Vagina (tissue), 2 donors: ENCODE data around the gene CACNA1C. TPM values are rescaled to one million over a fixed set of nuclear protein-coding genes. Genes with fewer than 3 reads are reported as not detected.
A peak's percentile ranks its signal among the peaks of the same experiment; 100 is the strongest.

ENCODE experiments used
- DNase-seq, 2 donors: peaks; one replicate each; pipeline ENCODE4 v3.0.0-alpha.2; 2017; ENCODE audit errors: extremely low spot score in 2 of 2
- H3K27ac ChIP-seq: fragments of 200-600 bp; sonication (generic); one replicate; pipeline ENCODE4 v1.5.1; 2019
- H3K27me3 ChIP-seq: fragments of 200-600 bp; sonication (generic); one replicate; pipeline ENCODE4 v1.5.1; 2019
- H3K36me3 ChIP-seq, 2 donors: fragments of 200-600 bp; sonication (generic); one replicate each; pipeline ENCODE4 v1.5.1; 2017 to 2019
- H3K4me1 ChIP-seq: fragments of 200-600 bp; sonication (generic); one replicate; pipeline ENCODE4 v1.5.1; 2019
- H3K4me3 ChIP-seq, 2 donors: fragments of 200-600 bp; sonication (generic); 1 replicate in 1 of 2; 2 replicates in 1 of 2; pipeline ENCODE4 v1.5.1; 2016 to 2019
- H3K9me3 ChIP-seq: fragments of 200-600 bp; sonication (generic); one replicate; pipeline ENCODE4 v1.5.1; 2019
- CTCF ChIP-seq, 3 experiments: fragments of 450-650 bp in 2 of 3; fragments of 200-600 bp in 1 of 3; sonication (generic) in 1 of 3; IDR thresholded peaks; one replicate each; pipeline ENCODE4 v1.5.1; 2017 to 2019; ENCODE audit warnings: antibody characterized with exemption in 3 of 3, mild to moderate bottlenecking in 2 of 3, moderate library complexity in 2 of 3
- POLR2A ChIP-seq, 2 donors: fragments of 450-650 bp; IDR thresholded peaks; one replicate each; pipeline ENCODE4 v1.6.1; 2017; ENCODE audit warnings: antibody characterized with exemption in 2 of 2, mild to moderate bottlenecking in 2 of 2, moderate library complexity in 2 of 2
- POLR2AphosphoS5 ChIP-seq, 2 donors: sonication (generic); formaldehyde crosslinking; IDR thresholded peaks; one replicate each; pipeline ENCODE4 v1.9.0; 2017; ENCODE audit warnings: antibody characterized with exemption in 2 of 2, mild to moderate bottlenecking in 2 of 2, low read depth in 1 of 2; ENCODE audit not compliant: insufficient read depth in 1 of 2
- intact Hi-C: fragments of 100-400 bp; cut with DNase I; formaldehyde crosslinking; loops from one replicate; pipeline ENCODE4 v1.15.1; 2023
- total RNA-seq: library from RNA; depleted of rRNA; stranded (reverse); fragments of >200 nt; gene quantifications from one replicate; pipeline ENCODE4 v1.2.3, GENCODE V29; 2016

Gene CACNA1C
- total RNA-seq, 1 donor from 2014 or later = 9.8 TPM

- H3K9me3 ChIP-seq = no peaks in the 10 kb centered on the region
- intact Hi-C loops = no loop called here
- no peaks in the 10 kb centered on the region for H3K27me3 ChIP-seq
- H3K36me3 ChIP-seq = no peaks in the 10 kb centered on the region
- H3K27ac ChIP-seq = peak overlapping the region; percentile 79
- H3K4me3 ChIP-seq = no peak overlapping the region
- peaks cover 20% of the 10 kb centered on the region for H3K4me1 ChIP-seq
- no peak for TF ChIP-seq POLR2A (IDR thresholded peaks at IDR 0.05)
- no peak for TF ChIP-seq CTCF (IDR thresholded peaks at IDR 0.05)
- TF ChIP-seq POLR2AphosphoS5 (IDR thresholded peaks at IDR 0.05; ENCODE audit: insufficient read depth in 1 of 2, low read depth in 1 of 2) = peak in 1 of 2 donors; percentile 54
- DNase-seq = no peak
Measured at GRCh38 chr12:2640709-2641108, 587.9 kb downstream of the CACNA1C start.

- peak overlapping the region; percentile 79 for H3K27ac ChIP-seq
- no peaks in the 10 kb centered on the region for H3K27me3 ChIP-seq
- no peak for DNase-seq
- peaks cover 20% of the 10 kb centered on the region for H3K4me1 ChIP-seq
- no peak overlapping the region for H3K4me3 ChIP-seq
- no peaks in the 10 kb centered on the region for H3K36me3 ChIP-seq
- TF ChIP-seq POLR2A (IDR thresholded peaks at IDR 0.05) (no peak), CTCF (IDR thresholded peaks at IDR 0.05) (no peak), POLR2AphosphoS5 (IDR thresholded peaks at IDR 0.05; ENCODE audit: insufficient read depth in 1 of 2, low read depth in 1 of 2) (no peak)
- H3K9me3 ChIP-seq = no peaks in the 10 kb centered on the region
- intact Hi-C loops = no loop called here
Measured at GRCh38 chr12:2641207-2641606, 588.4 kb downstream of the CACNA1C start.

- no peak for DNase-seq
- H3K27ac ChIP-seq = peak overlapping the region; percentile 79
- intact Hi-C loops = no loop called here
- no peaks in the 10 kb centered on the region for H3K9me3 ChIP-seq
- no peak for TF ChIP-seq POLR2AphosphoS5 (IDR thresholded peaks at IDR 0.05; ENCODE audit: insufficient read depth in 1 of 2, low read depth in 1 of 2)
- TF ChIP-seq CTCF (IDR thresholded peaks at IDR 0.05) = no peak
- no peak for TF ChIP-seq POLR2A (IDR thresholded peaks at IDR 0.05)
- H3K36me3 ChIP-seq = no peaks in the 10 kb centered on the region
- peaks cover 20% of the 10 kb centered on the region for H3K4me1 ChIP-seq
- H3K4me3 ChIP-seq = no peak overlapping the region
- H3K27me3 ChIP-seq = no peaks in the 10 kb centered on the region
Measured at GRCh38 chr12:2641761-2642160, 589.0 kb downstream of the CACNA1C start.

GRCh38 chr12:2642176-2642892, 589.5 kb downstream of the CACNA1C start:
- TF ChIP-seq POLR2A (IDR thresholded peaks at IDR 0.05) = no peak
- TF ChIP-seq CTCF (IDR thresholded peaks at IDR 0.05) = no peak
- no peak for TF ChIP-seq POLR2AphosphoS5 (IDR thresholded peaks at IDR 0.05; ENCODE audit: insufficient read depth in 1 of 2, low read depth in 1 of 2)
- Histone ChIP-seq H3K27me3 (no peaks in the 10 kb centered on the region), H3K36me3 (no peaks in the 10 kb centered on the region), H3K4me1 (peaks cover 20% of the 10 kb centered on the region), H3K27ac (no peak overlapping the region), H3K9me3 (no peaks in the 10 kb centered on the region), H3K4me3 (no peak overlapping the region)
- no peak for DNase-seq
- intact Hi-C loops = no loop called here

GRCh38 chr12:2642896-2643425, 590.2 kb downstream of the CACNA1C start:
- H3K27ac ChIP-seq = no peak overlapping the region
- TF ChIP-seq POLR2A (IDR thresholded peaks at IDR 0.05) = no peak
- TF ChIP-seq POLR2AphosphoS5 (IDR thresholded peaks at IDR 0.05; ENCODE audit: insufficient read depth in 1 of 2, low read depth in 1 of 2) = no peak
- TF ChIP-seq CTCF (IDR thresholded peaks at IDR 0.05) = no peak
- no peaks in the 10 kb centered on the region for H3K27me3 ChIP-seq
- H3K36me3 ChIP-seq = no peaks in the 10 kb centered on the region
- H3K4me3 ChIP-seq = no peak overlapping the region
- intact Hi-C loops = no loop called here
- peaks cover 20% of the 10 kb centered on the region for H3K4me1 ChIP-seq
- H3K9me3 ChIP-seq = no peaks in the 10 kb centered on the region
- DNase-seq = no peak
